ENCODE data around the gene CNPY4.
A peak's percentile ranks its signal among the peaks of the same experiment; 100 is the strongest.

The CNPY4 gene

DNA sequence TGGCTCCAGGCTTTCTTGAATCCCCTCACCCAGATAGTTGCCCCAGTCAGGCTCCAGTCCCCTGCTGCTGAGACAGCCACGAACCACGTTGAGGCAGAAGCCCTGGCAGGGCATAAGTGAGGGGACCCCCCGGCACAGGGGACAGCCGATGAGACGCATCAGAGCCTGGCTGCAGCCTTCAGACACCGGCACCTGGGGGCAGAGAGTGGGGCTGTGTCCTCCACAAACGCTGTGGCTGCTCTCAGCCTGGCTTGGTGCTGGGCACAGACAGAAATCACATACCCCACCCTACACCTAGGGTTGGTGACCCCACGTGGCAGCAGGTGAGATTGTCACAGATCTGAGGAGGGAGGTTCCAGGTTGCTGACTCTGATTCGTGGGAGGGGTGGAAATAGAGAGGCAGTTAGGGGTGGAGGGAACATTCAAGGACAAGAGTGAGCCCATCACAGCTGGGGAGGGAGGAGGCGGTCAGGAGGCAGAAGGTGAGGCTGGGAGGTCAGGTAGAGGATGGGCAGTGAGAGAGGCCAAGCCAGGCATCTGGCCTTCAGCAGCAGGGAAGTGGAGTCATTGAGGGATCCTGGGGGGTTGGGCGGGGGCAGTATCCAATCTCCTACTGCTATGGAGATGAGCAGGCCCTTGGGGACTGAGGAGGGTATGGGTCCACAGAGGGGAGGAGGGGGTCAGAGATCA is 54.5 kb downstream of the CNPY4 start:
- no peaks in the 10 kb centered on the region for H3K9me2 ChIP-seq (replicated peaks; ENCODE audit: insufficient read depth, low read length)
- no peak overlapping the region for H3K9ac ChIP-seq (ENCODE audit: low read length)
- peaks cover 5% of the 10 kb centered on the region; the same call in 1 of the 2 replicates for H3K4me1 ChIP-seq (ENCODE audit: low read length)
- H3K36me3 ChIP-seq (replicated peaks; ENCODE audit: insufficient read depth, low read length): no peaks in the 10 kb centered on the region
- H3K9me3 ChIP-seq (replicated peaks; ENCODE audit: insufficient read depth, low read length): no peaks in the 10 kb centered on the region
- no peaks in the 10 kb centered on the region for H4K20me1 ChIP-seq (ENCODE audit: insufficient read depth, low read length)
- TF ChIP-seq, protein P1, sequence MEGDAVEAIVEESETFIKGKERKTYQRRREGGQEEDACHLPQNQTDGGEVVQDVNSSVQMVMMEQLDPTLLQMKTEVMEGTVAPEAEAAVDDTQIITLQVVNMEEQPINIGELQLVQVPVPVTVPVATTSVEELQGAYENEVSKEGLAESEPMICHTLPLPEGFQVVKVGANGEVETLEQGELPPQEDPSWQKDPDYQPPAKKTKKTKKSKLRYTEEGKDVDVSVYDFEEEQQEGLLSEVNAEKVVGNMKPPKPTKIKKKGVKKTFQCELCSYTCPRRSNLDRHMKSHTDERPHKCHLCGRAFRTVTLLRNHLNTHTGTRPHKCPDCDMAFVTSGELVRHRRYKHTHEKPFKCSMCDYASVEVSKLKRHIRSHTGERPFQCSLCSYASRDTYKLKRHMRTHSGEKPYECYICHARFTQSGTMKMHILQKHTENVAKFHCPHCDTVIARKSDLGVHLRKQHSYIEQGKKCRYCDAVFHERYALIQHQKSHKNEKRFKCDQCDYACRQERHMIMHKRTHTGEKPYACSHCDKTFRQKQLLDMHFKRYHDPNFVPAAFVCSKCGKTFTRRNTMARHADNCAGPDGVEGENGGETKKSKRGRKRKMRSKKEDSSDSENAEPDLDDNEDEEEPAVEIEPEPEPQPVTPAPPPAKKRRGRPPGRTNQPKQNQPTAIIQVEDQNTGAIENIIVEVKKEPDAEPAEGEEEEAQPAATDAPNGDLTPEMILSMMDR (IDR thresholded peaks at IDR 0.05; ENCODE audit: low read length): peak; percentile 13; the same call in 1 of the 2 replicates
- no peak for TF ChIP-seq EZH2phosphoT487 (IDR thresholded peaks at IDR 0.05; ENCODE audit: low read length)
- H3K27ac ChIP-seq (ENCODE audit: low read length): no peak overlapping the region
- DNase-seq: no peak
- no peak overlapping the region for H2AFZ ChIP-seq (ENCODE audit: low read length)
- no peak overlapping the region for H3K4me2 ChIP-seq (ENCODE audit: low read depth, low read length)
- H3K27me3 ChIP-seq (replicated peaks; ENCODE audit: insufficient read depth, low read length): peaks cover 80% of the 10 kb centered on the region
- no peak overlapping the region for H3K4me3 ChIP-seq (ENCODE audit: low read length)
- no peaks in the 10 kb centered on the region for H3K79me2 ChIP-seq (ENCODE audit: low read length)
- no peaks in the 10 kb centered on the region for H3F3A ChIP-seq (ENCODE audit: insufficient read depth, low read length)

DNA sequence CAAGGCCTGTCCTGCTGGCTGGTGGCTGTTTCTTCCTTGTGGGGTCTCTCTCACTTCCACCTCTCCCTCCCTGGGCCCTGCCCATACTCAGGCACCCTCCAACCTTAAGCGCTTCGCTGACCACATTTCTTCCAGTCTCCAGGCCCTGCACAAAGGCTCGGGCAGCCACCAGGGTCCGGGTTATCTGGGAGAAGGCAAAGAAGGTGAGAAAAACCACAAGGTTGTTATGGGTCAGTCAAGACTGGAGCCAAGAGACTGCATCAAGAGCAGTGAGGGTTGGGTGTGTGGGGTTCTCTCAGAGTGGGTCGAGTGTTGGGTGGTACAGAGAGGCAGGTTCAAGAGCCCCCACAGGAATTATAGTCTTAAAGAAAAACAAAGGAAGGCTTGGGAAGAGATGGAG is 55.1 kb downstream of the CNPY4 start:
- no peaks in the 10 kb centered on the region for H3K36me3 ChIP-seq (replicated peaks; ENCODE audit: insufficient read depth, low read length)
- peaks cover 5% of the 10 kb centered on the region; the same call in 1 of the 2 replicates for H3K4me1 ChIP-seq (ENCODE audit: low read length)
- H3K4me2 ChIP-seq (ENCODE audit: low read depth, low read length): no peak overlapping the region
- H3K4me3 ChIP-seq (ENCODE audit: low read length): no peak overlapping the region
- no peak overlapping the region for H3K27ac ChIP-seq (ENCODE audit: low read length)
- no peaks in the 10 kb centered on the region for H3K9me3 ChIP-seq (replicated peaks; ENCODE audit: insufficient read depth, low read length)
- DNase-seq: no peak
- H3F3A ChIP-seq (ENCODE audit: insufficient read depth, low read length): no peaks in the 10 kb centered on the region
- no peaks in the 10 kb centered on the region for H3K9me2 ChIP-seq (replicated peaks; ENCODE audit: insufficient read depth, low read length)
- no peak overlapping the region for H3K9ac ChIP-seq (ENCODE audit: low read length)
- TF ChIP-seq, protein P1 (IDR thresholded peaks at IDR 0.05; ENCODE audit: low read length): no peak
- no peak for TF ChIP-seq EZH2phosphoT487 (IDR thresholded peaks at IDR 0.05; ENCODE audit: low read length)
- no peak for TF ChIP-seq EZH2 (optimal IDR thresholded peaks at IDR 0.05; ENCODE audit: low read depth, low read length)
- H3K27me3 ChIP-seq (replicated peaks; ENCODE audit: insufficient read depth, low read length): peaks cover 79% of the 10 kb centered on the region
- no peaks in the 10 kb centered on the region for H3K79me2 ChIP-seq (ENCODE audit: low read length)
- H2AFZ ChIP-seq (ENCODE audit: low read length): no peak overlapping the region
- H4K20me1 ChIP-seq (ENCODE audit: insufficient read depth, low read length): no peaks in the 10 kb centered on the region
